ENCODE data around the gene SMIM28.

- no peak for TF ChIP-seq CTCF (IDR thresholded peaks at IDR 0.05)
- no peak for TF ChIP-seq POLR2A (IDR thresholded peaks at IDR 0.05)
Measured at GRCh38 chr6:138386897-138387296, 9.2 kb downstream of the SMIM28 start.

Data from Peyer's patch (tissue), 4 donors.